ENCODE measurements around the gene PMS1.

DNA sequence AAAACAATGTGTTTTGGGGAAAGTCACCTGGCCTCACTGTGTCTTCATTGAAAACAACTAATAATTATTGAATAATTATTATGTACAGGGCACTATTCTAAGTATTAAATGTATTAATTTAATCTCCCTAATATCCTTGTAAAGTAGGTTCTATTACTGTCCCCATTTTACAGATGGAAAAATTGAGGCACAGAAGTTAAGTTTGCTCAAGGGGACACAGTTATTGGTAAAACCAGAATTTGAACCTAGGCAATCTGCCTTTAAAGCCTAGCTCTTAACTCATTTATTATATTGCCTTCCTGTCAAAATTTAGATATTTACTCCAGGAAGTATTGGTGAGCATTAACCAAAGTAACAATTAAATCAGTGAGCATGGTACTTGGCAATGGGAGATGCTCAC is 84.6 kb downstream of the PMS1 start:
- no peak for TF ChIP-seq POLR2AphosphoS5 (IDR thresholded peaks at IDR 0.05; ENCODE audit: insufficient read depth, low read depth, low read length)
- TF ChIP-seq POLR2A (IDR thresholded peaks at IDR 0.05; ENCODE audit: low read depth, low read length): no peak
- TF ChIP-seq, protein P1, sequence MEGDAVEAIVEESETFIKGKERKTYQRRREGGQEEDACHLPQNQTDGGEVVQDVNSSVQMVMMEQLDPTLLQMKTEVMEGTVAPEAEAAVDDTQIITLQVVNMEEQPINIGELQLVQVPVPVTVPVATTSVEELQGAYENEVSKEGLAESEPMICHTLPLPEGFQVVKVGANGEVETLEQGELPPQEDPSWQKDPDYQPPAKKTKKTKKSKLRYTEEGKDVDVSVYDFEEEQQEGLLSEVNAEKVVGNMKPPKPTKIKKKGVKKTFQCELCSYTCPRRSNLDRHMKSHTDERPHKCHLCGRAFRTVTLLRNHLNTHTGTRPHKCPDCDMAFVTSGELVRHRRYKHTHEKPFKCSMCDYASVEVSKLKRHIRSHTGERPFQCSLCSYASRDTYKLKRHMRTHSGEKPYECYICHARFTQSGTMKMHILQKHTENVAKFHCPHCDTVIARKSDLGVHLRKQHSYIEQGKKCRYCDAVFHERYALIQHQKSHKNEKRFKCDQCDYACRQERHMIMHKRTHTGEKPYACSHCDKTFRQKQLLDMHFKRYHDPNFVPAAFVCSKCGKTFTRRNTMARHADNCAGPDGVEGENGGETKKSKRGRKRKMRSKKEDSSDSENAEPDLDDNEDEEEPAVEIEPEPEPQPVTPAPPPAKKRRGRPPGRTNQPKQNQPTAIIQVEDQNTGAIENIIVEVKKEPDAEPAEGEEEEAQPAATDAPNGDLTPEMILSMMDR (IDR thresholded peaks at IDR 0.05; ENCODE audit: extremely low read depth in 1 of 2, insufficient read depth in 1 of 2, low read depth in 1 of 2, low read length in 2 of 2): no peak
- TF ChIP-seq, protein P2, sequence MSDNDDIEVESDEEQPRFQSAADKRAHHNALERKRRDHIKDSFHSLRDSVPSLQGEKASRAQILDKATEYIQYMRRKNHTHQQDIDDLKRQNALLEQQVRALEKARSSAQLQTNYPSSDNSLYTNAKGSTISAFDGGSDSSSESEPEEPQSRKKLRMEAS (IDR thresholded peaks at IDR 0.05; ENCODE audit: insufficient read depth, insufficient read length): no peak

Data from endothelial cell of umbilical vein (primary cell).